Type B pancreatic cell (in vitro differentiated cells): ENCODE data around the gene DOCK3. TPM values are rescaled to one million over a fixed set of nuclear protein-coding genes. Genes with fewer than 3 reads are reported as not detected.

Experiments
- DNase-seq: peaks from one replicate; pipeline ENCODE4 v3.0.0; 2021; ENCODE audit warnings: mixed read lengths; ENCODE audit not compliant: unreplicated experiment; ENCODE audit errors: extremely low spot score
- H3K27ac Mint-ChIP-seq: 2 replicates; pipeline ENCODE4 v1.8.0; 2021; ENCODE audit warnings: mild to moderate bottlenecking, mixed read lengths
- H3K27me3 Mint-ChIP-seq: 2 replicates; pipeline ENCODE4 v1.8.0; 2021; ENCODE audit warnings: mixed read lengths
- H3K36me3 Mint-ChIP-seq: 2 replicates; pipeline ENCODE4 v1.8.0; 2021; ENCODE audit warnings: mixed read lengths
- H3K4me1 Mint-ChIP-seq: one replicate; pipeline ENCODE4 v1.8.0; 2021; ENCODE audit warnings: mixed read lengths; ENCODE audit not compliant: unreplicated experiment
- H3K4me3 Mint-ChIP-seq: 2 replicates; pipeline ENCODE4 v1.8.0; 2021; ENCODE audit warnings: mild to moderate bottlenecking, mixed read lengths
- H3K9me3 Mint-ChIP-seq: 2 replicates; pipeline ENCODE4 v1.8.0; 2021; ENCODE audit warnings: mixed read lengths
- total RNA-seq: library from RNA; stranded (reverse); gene quantifications from 2 replicates; pipeline ENCODE4 v1.2.1, GENCODE V29; 2021; ENCODE audit warnings: low replicate concordance
- TF ChIP-seq, protein P1 (sequence below): fragments of 200-600 bp; sonication (generic); conservative IDR thresholded peaks from 2 replicates; pipeline ENCODE4 v1.5.0; 2021; ENCODE audit warnings: antibody characterized with exemption, mild to moderate bottlenecking

DOCK3 gene
- total RNA-seq, 1 donor from 2014 or later, result 5.9 TPM

GRCh38 chr3:50805321-50805720 is 130.6 kb downstream of the DOCK3 start:
- Mint-ChIP-seq H3K9me3 (peaks cover 5% of the 10 kb centered on the region), H3K36me3 (peaks cover 12% of the 10 kb centered on the region), H3K27ac (peak overlapping the region; percentile 97), H3K4me3 (no peak overlapping the region), H3K27me3 (no peaks in the 10 kb centered on the region), H3K4me1 (peaks cover 11% of the 10 kb centered on the region)
- DNase-seq, result no peak
- TF ChIP-seq, protein P1, sequence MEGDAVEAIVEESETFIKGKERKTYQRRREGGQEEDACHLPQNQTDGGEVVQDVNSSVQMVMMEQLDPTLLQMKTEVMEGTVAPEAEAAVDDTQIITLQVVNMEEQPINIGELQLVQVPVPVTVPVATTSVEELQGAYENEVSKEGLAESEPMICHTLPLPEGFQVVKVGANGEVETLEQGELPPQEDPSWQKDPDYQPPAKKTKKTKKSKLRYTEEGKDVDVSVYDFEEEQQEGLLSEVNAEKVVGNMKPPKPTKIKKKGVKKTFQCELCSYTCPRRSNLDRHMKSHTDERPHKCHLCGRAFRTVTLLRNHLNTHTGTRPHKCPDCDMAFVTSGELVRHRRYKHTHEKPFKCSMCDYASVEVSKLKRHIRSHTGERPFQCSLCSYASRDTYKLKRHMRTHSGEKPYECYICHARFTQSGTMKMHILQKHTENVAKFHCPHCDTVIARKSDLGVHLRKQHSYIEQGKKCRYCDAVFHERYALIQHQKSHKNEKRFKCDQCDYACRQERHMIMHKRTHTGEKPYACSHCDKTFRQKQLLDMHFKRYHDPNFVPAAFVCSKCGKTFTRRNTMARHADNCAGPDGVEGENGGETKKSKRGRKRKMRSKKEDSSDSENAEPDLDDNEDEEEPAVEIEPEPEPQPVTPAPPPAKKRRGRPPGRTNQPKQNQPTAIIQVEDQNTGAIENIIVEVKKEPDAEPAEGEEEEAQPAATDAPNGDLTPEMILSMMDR, result no peak

DNA sequence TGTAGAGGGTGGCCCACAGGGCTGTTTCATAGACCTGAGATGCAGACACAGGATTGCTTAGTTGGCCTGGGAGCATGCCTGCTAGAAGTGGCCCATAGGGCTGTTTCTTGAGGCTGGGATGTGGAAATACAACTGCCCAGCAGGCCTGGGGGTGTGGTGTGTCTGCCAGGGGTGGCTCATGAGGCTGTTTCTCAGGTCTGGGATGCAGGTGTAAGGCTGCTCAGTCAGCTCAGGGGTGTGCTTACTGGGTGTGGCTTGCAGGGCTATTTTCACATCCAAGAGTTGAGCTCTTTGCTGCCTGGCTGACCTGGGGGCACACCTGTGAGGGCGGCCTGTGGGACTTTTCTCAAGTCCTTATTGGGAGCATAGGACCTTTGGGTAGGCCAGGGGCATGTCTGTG is 131.3 kb downstream of the DOCK3 start:
- peak overlapping the region; percentile 75 for H3K4me3 Mint-ChIP-seq
- TF ChIP-seq, protein P1, result no peak
- peak overlapping the region; percentile 97 for H3K27ac Mint-ChIP-seq
- H3K36me3 Mint-ChIP-seq, result peaks cover 11% of the 10 kb centered on the region
- peaks cover 4% of the 10 kb centered on the region for H3K9me3 Mint-ChIP-seq
- no peak for DNase-seq
- peaks cover 11% of the 10 kb centered on the region for H3K4me1 Mint-ChIP-seq
- H3K27me3 Mint-ChIP-seq, result no peaks in the 10 kb centered on the region

- peak overlapping the region; percentile 75 for H3K4me3 Mint-ChIP-seq
- no peaks in the 10 kb centered on the region for H3K9me3 Mint-ChIP-seq
- TF ChIP-seq, protein P1, result no peak
- H3K36me3 Mint-ChIP-seq, result peaks cover 8% of the 10 kb centered on the region
- peak overlapping the region; percentile 97 for H3K27ac Mint-ChIP-seq
- peaks cover 11% of the 10 kb centered on the region for H3K4me1 Mint-ChIP-seq
- H3K27me3 Mint-ChIP-seq, result no peaks in the 10 kb centered on the region
- DNase-seq, result no peak
Observed at GRCh38 chr3:50806806-50807205, 132.1 kb downstream of the DOCK3 start.

DNA sequence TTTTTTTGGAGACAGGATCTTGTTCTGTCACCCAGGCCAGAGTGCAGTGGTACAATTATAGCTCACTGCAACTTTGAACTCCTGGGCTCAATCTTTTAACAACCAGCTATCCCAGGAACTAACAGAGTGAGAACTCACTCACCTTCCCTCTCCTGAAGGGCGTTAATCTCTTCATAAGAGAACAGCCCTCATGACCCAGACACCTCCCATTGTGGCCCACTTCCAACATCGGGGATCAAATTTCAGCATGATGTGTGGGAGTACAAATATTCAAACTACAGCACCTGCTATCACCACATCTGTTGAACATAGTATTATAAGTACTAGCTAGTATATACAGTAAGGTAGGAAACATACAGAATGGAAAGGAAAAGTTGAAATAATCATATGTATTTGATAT is 132.5 kb downstream of the DOCK3 start:
- H3K27ac Mint-ChIP-seq, result peak overlapping the region; percentile 97
- peaks cover 11% of the 10 kb centered on the region for H3K4me1 Mint-ChIP-seq
- H3K36me3 Mint-ChIP-seq, result peaks cover 8% of the 10 kb centered on the region
- no peaks in the 10 kb centered on the region for H3K27me3 Mint-ChIP-seq
- TF ChIP-seq, protein P1, result no peak
- DNase-seq, result no peak
- H3K4me3 Mint-ChIP-seq, result peak overlapping the region; percentile 75
- H3K9me3 Mint-ChIP-seq, result no peaks in the 10 kb centered on the region

- Mint-ChIP-seq H3K27ac (no peak overlapping the region), H3K27me3 (no peaks in the 10 kb centered on the region), H3K9me3 (no peaks in the 10 kb centered on the region), H3K36me3 (peaks cover 3% of the 10 kb centered on the region), H3K4me3 (no peak overlapping the region), H3K4me1 (peaks cover 10% of the 10 kb centered on the region)
- DNase-seq, result no peak
- TF ChIP-seq, protein P1, result no peak
Observed at GRCh38 chr3:50811893-50812292, 137.2 kb downstream of the DOCK3 start.

DNA sequence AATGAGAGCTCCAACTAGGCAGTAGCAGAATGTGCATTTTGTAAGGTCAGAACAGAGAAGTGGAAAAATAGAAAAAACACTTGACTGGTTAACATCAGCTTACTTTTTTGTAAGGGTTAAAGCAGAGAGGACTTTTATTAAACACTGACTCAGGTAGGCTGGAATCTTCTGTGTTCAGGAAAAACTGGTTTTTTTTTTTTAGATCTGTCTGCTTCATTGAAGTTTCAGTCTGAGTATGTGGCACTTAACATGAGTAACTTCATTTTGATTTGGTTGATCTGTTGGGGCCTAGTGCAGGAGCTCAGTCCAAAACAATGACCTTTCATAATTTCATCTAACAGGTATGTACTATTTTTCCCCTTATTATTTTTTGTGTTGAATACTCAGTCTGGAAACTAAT is 141.1 kb downstream of the DOCK3 start:
- Mint-ChIP-seq H3K9me3 (no peaks in the 10 kb centered on the region), H3K36me3 (no peaks in the 10 kb centered on the region), H3K4me3 (peak overlapping the region; percentile 76), H3K27me3 (no peaks in the 10 kb centered on the region), H3K27ac (peak overlapping the region; percentile 89), H3K4me1 (peaks cover 5% of the 10 kb centered on the region)
- no peak for DNase-seq
- TF ChIP-seq, protein P1, result no peak
